Loucy (cell line): ENCODE results near the gene FABP7.

Experiments
- H2AFZ ChIP-seq: fragments of 200-600 bp; sonication (generic); 2 replicates; pipeline ENCODE4 v1.6.0; 2016; ENCODE audit warnings: antibody characterized with exemption, mild to moderate bottlenecking, low read length, moderate library complexity
- H3F3A ChIP-seq: fragments of 200-600 bp; 2 replicates; pipeline ENCODE4 v1.6.0; 2016; ENCODE audit warnings: antibody characterized with exemption, low read depth, mild to moderate bottlenecking
- H3K27me3 ChIP-seq: fragments of 200-600 bp; sonication (generic); 2 replicates; pipeline ENCODE4 v1.6.1; 2014; ENCODE audit warnings: low read length, mild to moderate bottlenecking; ENCODE audit not compliant: insufficient read depth, poor library complexity, severe bottlenecking
- H3K36me3 ChIP-seq: fragments of 200-600 bp; sonication (generic); 2 replicates; pipeline ENCODE4 v1.6.1; 2016; ENCODE audit warnings: low read length; ENCODE audit not compliant: insufficient read depth
- H3K4me1 ChIP-seq: fragments of 200-600 bp; sonication (generic); 2 replicates; pipeline ENCODE4 v1.5.1; 2014; ENCODE audit warnings: low read length, mild to moderate bottlenecking; ENCODE audit not compliant: insufficient read depth, poor library complexity, severe bottlenecking
- H3K4me2 ChIP-seq: fragments of 200-600 bp; sonication (generic); 2 replicates; pipeline ENCODE4 v1.6.0; 2014; ENCODE audit warnings: antibody characterized with exemption, low read length, low read depth, mild to moderate bottlenecking; ENCODE audit not compliant: poor library complexity, severe bottlenecking
- H3K4me3 ChIP-seq: fragments of 200-600 bp; sonication (generic); 2 replicates; pipeline ENCODE4 v1.5.1; 2014; ENCODE audit warnings: low read length, mild to moderate bottlenecking, mixed read lengths; ENCODE audit not compliant: poor library complexity, severe bottlenecking
- H3K79me2 ChIP-seq: fragments of 200-600 bp; sonication (generic); 2 replicates; pipeline ENCODE4 v1.6.1; 2014; ENCODE audit warnings: low read length; ENCODE audit not compliant: insufficient read depth
- H3K9ac ChIP-seq: fragments of 200-600 bp; sonication (generic); 2 replicates; pipeline ENCODE4 v1.6.0; 2014; ENCODE audit warnings: mild to moderate bottlenecking, low read depth, low read length, moderate library complexity; ENCODE audit not compliant: poor library complexity, severe bottlenecking
- H3K9me2 ChIP-seq: fragments of 200-600 bp; sonication (generic); replicated peaks from 2 replicates; pipeline ENCODE4 v1.6.1; 2016; ENCODE audit warnings: low read depth, low read length, mixed read lengths
- H3K9me3 ChIP-seq: fragments of 200-600 bp; sonication (generic); 2 replicates; pipeline ENCODE4 v1.6.1; 2014; ENCODE audit warnings: mild to moderate bottlenecking, antibody characterized with exemption, low read length, low read depth; ENCODE audit not compliant: insufficient read depth
- H4K20me1 ChIP-seq: fragments of 200-600 bp; sonication (generic); 2 replicates; pipeline ENCODE4 v1.6.0; 2014; ENCODE audit warnings: antibody characterized with exemption, low read length, mild to moderate bottlenecking; ENCODE audit not compliant: insufficient read depth, poor library complexity, severe bottlenecking
- EZH2phosphoT487 ChIP-seq: fragments of 200-600 bp; IDR thresholded peaks from 2 replicates; pipeline ENCODE4 v1.6.1; 2018; ENCODE audit warnings: antibody characterized with exemption, mild to moderate bottlenecking, moderate library complexity, borderline replicate concordance
- TF ChIP-seq, protein P1 (sequence below): fragments of 200-600 bp; sonication (generic); conservative IDR thresholded peaks from 2 replicates; pipeline ENCODE4 v1.5.1; 2014; ENCODE audit warnings: mild to moderate bottlenecking, antibody characterized with exemption, low read length

FABP7 gene

DNA sequence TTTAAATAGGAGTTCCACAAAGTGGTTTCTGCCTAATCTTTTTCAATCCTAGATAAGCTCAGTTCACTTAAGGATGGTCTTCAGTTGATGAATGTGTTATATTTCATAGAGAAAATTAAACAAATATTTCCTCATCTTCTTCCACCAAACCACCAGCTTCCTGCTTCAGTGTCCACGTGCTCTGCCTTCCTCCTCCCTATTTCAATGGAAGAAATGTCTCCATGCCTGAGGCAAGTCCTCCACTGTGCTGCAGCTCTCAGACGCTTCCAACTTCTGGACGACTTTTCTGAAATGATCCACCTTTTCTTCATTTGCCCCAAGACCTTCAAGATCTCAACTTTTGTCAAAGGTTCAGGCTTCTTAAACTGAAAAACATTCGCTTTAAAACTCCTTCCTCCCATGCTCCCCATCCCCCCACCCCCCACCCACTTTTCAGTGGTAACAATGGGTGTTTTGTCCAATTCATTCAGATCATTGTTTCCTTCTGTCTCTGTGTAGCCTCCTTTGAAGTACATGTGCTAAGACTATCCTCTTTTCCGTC, 25.3 kb upstream of the FABP7 start:
- Histone ChIP-seq H4K20me1 (no peaks in the 10 kb centered on the region), H3K9ac (no peak overlapping the region), H3K27me3 (no peaks in the 10 kb centered on the region), H3K4me3 (no peak overlapping the region), H3K79me2 (no peaks in the 10 kb centered on the region), H3K9me2 (no peaks in the 10 kb centered on the region), H3K9me3 (no peaks in the 10 kb centered on the region), H3K4me1 (peaks cover 5% of the 10 kb centered on the region), H3K4me2 (no peak overlapping the region), H3K36me3 (no peaks in the 10 kb centered on the region), H3F3A (no peaks in the 10 kb centered on the region), H2AFZ (no peak overlapping the region)
- TF ChIP-seq, protein P1, sequence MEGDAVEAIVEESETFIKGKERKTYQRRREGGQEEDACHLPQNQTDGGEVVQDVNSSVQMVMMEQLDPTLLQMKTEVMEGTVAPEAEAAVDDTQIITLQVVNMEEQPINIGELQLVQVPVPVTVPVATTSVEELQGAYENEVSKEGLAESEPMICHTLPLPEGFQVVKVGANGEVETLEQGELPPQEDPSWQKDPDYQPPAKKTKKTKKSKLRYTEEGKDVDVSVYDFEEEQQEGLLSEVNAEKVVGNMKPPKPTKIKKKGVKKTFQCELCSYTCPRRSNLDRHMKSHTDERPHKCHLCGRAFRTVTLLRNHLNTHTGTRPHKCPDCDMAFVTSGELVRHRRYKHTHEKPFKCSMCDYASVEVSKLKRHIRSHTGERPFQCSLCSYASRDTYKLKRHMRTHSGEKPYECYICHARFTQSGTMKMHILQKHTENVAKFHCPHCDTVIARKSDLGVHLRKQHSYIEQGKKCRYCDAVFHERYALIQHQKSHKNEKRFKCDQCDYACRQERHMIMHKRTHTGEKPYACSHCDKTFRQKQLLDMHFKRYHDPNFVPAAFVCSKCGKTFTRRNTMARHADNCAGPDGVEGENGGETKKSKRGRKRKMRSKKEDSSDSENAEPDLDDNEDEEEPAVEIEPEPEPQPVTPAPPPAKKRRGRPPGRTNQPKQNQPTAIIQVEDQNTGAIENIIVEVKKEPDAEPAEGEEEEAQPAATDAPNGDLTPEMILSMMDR: no peak
- TF ChIP-seq EZH2phosphoT487: no peak

DNA sequence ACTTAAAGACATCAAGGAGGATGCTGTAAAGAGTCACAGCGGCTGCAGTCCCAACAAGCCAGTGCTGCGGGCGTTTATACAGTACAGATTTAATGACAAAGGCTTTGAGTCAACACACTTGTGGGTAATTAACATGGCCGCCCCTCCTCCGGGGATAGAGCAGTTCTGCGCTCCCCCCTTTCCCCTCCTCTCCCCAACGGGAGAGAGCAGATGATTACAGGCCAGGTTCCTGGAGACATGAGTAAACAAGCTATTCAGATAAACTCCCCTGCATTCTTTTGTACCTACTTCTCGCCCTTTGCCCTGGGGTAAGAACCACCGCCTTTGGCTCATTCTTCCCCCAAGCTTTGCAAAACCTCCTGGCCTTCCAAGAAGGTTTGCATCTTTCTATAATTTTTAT, 23.6 kb upstream of the FABP7 start:
- H3K9me3 ChIP-seq: no peaks in the 10 kb centered on the region
- no peaks in the 10 kb centered on the region for H3K9me2 ChIP-seq
- no peaks in the 10 kb centered on the region for H4K20me1 ChIP-seq
- no peaks in the 10 kb centered on the region for H3K27me3 ChIP-seq
- no peak overlapping the region for H3K4me2 ChIP-seq
- H2AFZ ChIP-seq: no peak overlapping the region
- H3K36me3 ChIP-seq: no peaks in the 10 kb centered on the region
- no peak for TF ChIP-seq EZH2phosphoT487
- TF ChIP-seq, protein P1: no peak
- H3K4me3 ChIP-seq: no peak overlapping the region
- H3K9ac ChIP-seq: no peak overlapping the region
- no peaks in the 10 kb centered on the region for H3K79me2 ChIP-seq
- peaks cover 5% of the 10 kb centered on the region for H3K4me1 ChIP-seq
- H3F3A ChIP-seq: no peaks in the 10 kb centered on the region

DNA sequence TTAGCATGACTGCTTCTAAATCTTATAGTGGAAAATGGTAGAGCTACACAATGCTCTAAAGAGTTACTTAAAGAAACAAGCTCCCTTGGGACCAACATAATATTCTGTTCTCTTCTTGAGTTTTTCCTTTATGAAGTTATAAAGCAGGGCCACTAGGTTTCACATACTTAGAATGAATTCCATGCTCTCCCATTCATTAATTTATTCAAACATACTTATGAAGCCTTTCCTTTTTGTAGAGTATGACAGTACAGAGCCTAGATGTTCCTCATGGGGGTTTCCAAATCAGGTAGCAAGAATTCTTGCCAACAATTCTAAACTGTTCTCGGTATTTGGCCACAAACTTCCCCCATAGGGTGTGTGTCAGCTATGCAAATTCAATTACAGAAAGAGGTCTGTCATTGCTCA, 20.6 kb upstream of the FABP7 start:
- Histone ChIP-seq H3K27me3 (no peaks in the 10 kb centered on the region), H3K4me2 (no peak overlapping the region), H4K20me1 (no peaks in the 10 kb centered on the region), H3K4me3 (no peak overlapping the region), H3K4me1 (no peaks in the 10 kb centered on the region), H3K9ac (no peak overlapping the region), H3K79me2 (no peaks in the 10 kb centered on the region), H3K9me2 (no peaks in the 10 kb centered on the region), H2AFZ (no peak overlapping the region), H3F3A (no peaks in the 10 kb centered on the region), H3K9me3 (no peaks in the 10 kb centered on the region), H3K36me3 (no peaks in the 10 kb centered on the region)
- TF ChIP-seq, protein P1: no peak
- no peak for TF ChIP-seq EZH2phosphoT487
